ENCODE data around the gene ARFIP2. TPM values are rescaled to one million over a fixed set of nuclear protein-coding genes. Genes with fewer than 3 reads are reported as not detected.

Gene ARFIP2
- total and polyA plus RNA-seq, 2 donors (not counting 3 experiments of a cell fraction or from before 2014, with no cell fraction given) = 48.4 to 62.9 TPM

GRCh38 chr11:6502382-6502781, 21.3 kb upstream of the ARFIP2 start:
- dilution Hi-C loops (cut with MboI; ENCODE audit: extremely low pct_ligation_motif_present, low sequenced_read_pairs) = no loop called here

More at GRCh38 chr11:6502382-6502781, 21.3 kb upstream of the ARFIP2 start:
- H4K20me1 ChIP-seq (replicated peaks; ENCODE audit: control insufficient read depth, extremely low read depth, insufficient read depth, low read length) = no peaks in the 10 kb centered on the region
- TF ChIP-seq POLR2AphosphoS5 (IDR thresholded peaks at IDR 0.05; ENCODE audit: insufficient read depth, low read depth, low read length) (no peak), POLR2A (IDR thresholded peaks at IDR 0.05; ENCODE audit: low read depth, low read length) (no peak), MYC (IDR thresholded peaks at IDR 0.05; ENCODE audit: low read depth, low read length) (no peak), FOS (IDR thresholded peaks at IDR 0.05; ENCODE audit: borderline replicate concordance, insufficient read depth, low read length) (no peak), EZH2 (IDR thresholded peaks at IDR 0.05; ENCODE audit: borderline replicate concordance, low read depth, low read length, severe bottlenecking) (no peak), JUN (IDR thresholded peaks at IDR 0.05; ENCODE audit: borderline replicate concordance, insufficient read depth, insufficient read length, low read depth) (no peak), GATA2 (IDR thresholded peaks at IDR 0.05; ENCODE audit: insufficient read depth, insufficient read length, low read depth, low read length) (no peak), MAX (IDR thresholded peaks at IDR 0.05; ENCODE audit: insufficient read depth, insufficient read length) (no peak), CTCF (IDR thresholded peaks at IDR 0.05; ENCODE audit: extremely low read depth in 1 of 2, insufficient read depth in 1 of 2, low read depth in 1 of 2, low read length in 2 of 2) (no peak)
- H3K36me3 ChIP-seq (ENCODE audit: control insufficient read depth in 2 of 2, extremely low read depth in 1 of 2, insufficient read depth in 2 of 2, low read length in 2 of 2) = peaks cover 0 to 2% of the 10 kb centered on the region in 2 experiments
- no peaks in the 10 kb centered on the region for H3K9me1 ChIP-seq (replicated peaks; ENCODE audit: control insufficient read depth, extremely low read depth, insufficient read depth, low read length)
- intact Hi-C loops (cut with micrococcal nuclease) = no loop called here
- ChIA-PET POLR2A (no interaction called here), CTCF (interaction anchor here (1.5 to 1.7 kb wide), 2 partner anchors 59 to 123 kb away, joined by 3 to 7 read pairs; no protein-coding TSS in a partner anchor)
- FAIRE-seq (no peak), DNase-seq (ENCODE audit: low read depth, low spot score) (no peak)
- H3K4me2 ChIP-seq (ENCODE audit: insufficient read depth, low read length) = no peak overlapping the region
- H2AFZ ChIP-seq (ENCODE audit: low read depth, low read length) = no peak overlapping the region
- H3K9me3 ChIP-seq (replicated peaks; ENCODE audit: control insufficient read depth, insufficient read depth, low read length) = no peaks in the 10 kb centered on the region
- no TSS peak for BruUV-seq (replicated peaks)
- no peaks in the 10 kb centered on the region for H3K79me2 ChIP-seq (ENCODE audit: control insufficient read depth, insufficient read depth, low read length)
- H3K27me3 ChIP-seq (ENCODE audit: control insufficient read depth in 2 of 2, insufficient read depth in 2 of 2, low read length in 2 of 2) = no peaks in the 10 kb centered on the region
- H3K4me3 ChIP-seq (replicated peaks in 1 of 3; ENCODE audit: insufficient read depth in 1 of 3, low read depth in 1 of 3, low read length in 3 of 3) = no peak overlapping the region
- no peak overlapping the region for H3K27ac ChIP-seq (ENCODE audit: insufficient read depth, low read depth, low read length)
- H3K4me1 ChIP-seq (ENCODE audit: control insufficient read depth, extremely low read depth, insufficient read depth, low read length) = no peaks in the 10 kb centered on the region
- no peak overlapping the region for H3K9ac ChIP-seq (replicated peaks; ENCODE audit: extremely low read depth, insufficient read depth, low read length)
